Measurements from ENCODE around the gene ANKRD60. TPM values are rescaled to one million over a fixed set of nuclear protein-coding genes. Genes with fewer than 3 reads are reported as not detected.
A peak's percentile ranks its signal among the peaks of the same experiment; 100 is the strongest.

Gene ANKRD60
- total RNA-seq (not detected), polyA plus RNA-seq (not detected)
- long read RNA-seq, donor 1: 0 reads
- long read RNA-seq, donor 2: 0 reads
- long read RNA-seq, donor 3: 0 reads
- long read RNA-seq, donor 4: 0 reads
- long read RNA-seq, donor 5: 0 reads
- long read RNA-seq, donor 6: 0 reads
- long read RNA-seq, donor 7: 0 reads
- long read RNA-seq, donor 8: 0 reads
- long read RNA-seq, donor 9: 0 reads
- long read RNA-seq, donor 10: 0 reads

GRCh38 chr20:58228484-58229197, at the start of gene ANKRD60:
TSS of gene ANKRD60 (minus strand) at chr20:58228653. CDS start at chr20:58228653, 0 bp downstream.
- peaks cover 0 to 13% (median 10%) of the 10 kb centered on the region in 4 donors for H3K4me1 ChIP-seq
- H3K27me3 ChIP-seq: peaks cover 16 to 65% (median 45%) of the 10 kb centered on the region in 3 donors
- H3K4me3 ChIP-seq: peak within 1 kb of the TSS in 3 of 4 donors; percentile 3 to 33 (median 18)
- 3 to 13% (median 5%) methylated on average over 5 to 67 of the region's 74 CpGs for WGBS, 5 donors
- intact Hi-C loops (cut with DNase I; ENCODE audit: low total_unique reads): no loop called here
- peak in 1 of 2 donors; percentile 70 for DNase-seq
- no peak within 1 kb of the TSS for H3K27ac ChIP-seq
- H3K9me3 ChIP-seq: no peaks in the 10 kb centered on the region
- H3K36me3 ChIP-seq: peaks cover 0 to 16% (median 13%) of the 10 kb centered on the region in 4 donors
- TF ChIP-seq, protein P1, sequence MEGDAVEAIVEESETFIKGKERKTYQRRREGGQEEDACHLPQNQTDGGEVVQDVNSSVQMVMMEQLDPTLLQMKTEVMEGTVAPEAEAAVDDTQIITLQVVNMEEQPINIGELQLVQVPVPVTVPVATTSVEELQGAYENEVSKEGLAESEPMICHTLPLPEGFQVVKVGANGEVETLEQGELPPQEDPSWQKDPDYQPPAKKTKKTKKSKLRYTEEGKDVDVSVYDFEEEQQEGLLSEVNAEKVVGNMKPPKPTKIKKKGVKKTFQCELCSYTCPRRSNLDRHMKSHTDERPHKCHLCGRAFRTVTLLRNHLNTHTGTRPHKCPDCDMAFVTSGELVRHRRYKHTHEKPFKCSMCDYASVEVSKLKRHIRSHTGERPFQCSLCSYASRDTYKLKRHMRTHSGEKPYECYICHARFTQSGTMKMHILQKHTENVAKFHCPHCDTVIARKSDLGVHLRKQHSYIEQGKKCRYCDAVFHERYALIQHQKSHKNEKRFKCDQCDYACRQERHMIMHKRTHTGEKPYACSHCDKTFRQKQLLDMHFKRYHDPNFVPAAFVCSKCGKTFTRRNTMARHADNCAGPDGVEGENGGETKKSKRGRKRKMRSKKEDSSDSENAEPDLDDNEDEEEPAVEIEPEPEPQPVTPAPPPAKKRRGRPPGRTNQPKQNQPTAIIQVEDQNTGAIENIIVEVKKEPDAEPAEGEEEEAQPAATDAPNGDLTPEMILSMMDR (IDR thresholded peaks at IDR 0.05): no peak

- 67 to 83% (median 81%) methylated on average over 4 of the region's 4 CpGs for WGBS, 5 donors
Observed at GRCh38 chr20:58277578-58278472, 49.4 kb upstream of the ANKRD60 start.

GRCh38 chr20:58277107-58277506, 48.7 kb upstream of the ANKRD60 start:
- no peak for DNase-seq
- H3K4me3 ChIP-seq: no peak overlapping the region
- intact Hi-C loops (cut with DNase I; ENCODE audit: low total_unique reads): no loop called here
- no peaks in the 10 kb centered on the region for H3K9me3 ChIP-seq
- no peaks in the 10 kb centered on the region for H3K27me3 ChIP-seq
- peaks cover 0 to 11% (median 6%) of the 10 kb centered on the region in 4 donors for H3K36me3 ChIP-seq
- WGBS, 5 donors: 94 to 96% (median 94%) methylated on average over 2 of the region's 2 CpGs
- TF ChIP-seq POLR2AphosphoS5 (IDR thresholded peaks at IDR 0.05) (no peak), POLR2A (IDR thresholded peaks at IDR 0.05) (no peak), EP300 (IDR thresholded peaks at IDR 0.05) (no peak)
- TF ChIP-seq, protein P1 (IDR thresholded peaks at IDR 0.05): no peak
- no peak overlapping the region for H3K27ac ChIP-seq
- no peaks in the 10 kb centered on the region for H3K4me1 ChIP-seq

More at GRCh38 chr20:58277578-58278472, 49.4 kb upstream of the ANKRD60 start:
- Histone ChIP-seq H3K4me3 (no peak overlapping the region), H3K4me1 (no peaks in the 10 kb centered on the region), H3K36me3 (peaks cover 0 to 7% (median 2%) of the 10 kb centered on the region in 4 donors), H3K27me3 (no peaks in the 10 kb centered on the region), H3K9me3 (no peaks in the 10 kb centered on the region), H3K27ac (no peak overlapping the region)
- TF ChIP-seq EP300 (IDR thresholded peaks at IDR 0.05) (no peak), POLR2A (IDR thresholded peaks at IDR 0.05) (no peak), POLR2AphosphoS5 (IDR thresholded peaks at IDR 0.05) (no peak)
- TF ChIP-seq, protein P1 (IDR thresholded peaks at IDR 0.05): no peak
- intact Hi-C loops (cut with DNase I; ENCODE audit: low total_unique reads): no loop called here
- no peak for DNase-seq

DNA sequence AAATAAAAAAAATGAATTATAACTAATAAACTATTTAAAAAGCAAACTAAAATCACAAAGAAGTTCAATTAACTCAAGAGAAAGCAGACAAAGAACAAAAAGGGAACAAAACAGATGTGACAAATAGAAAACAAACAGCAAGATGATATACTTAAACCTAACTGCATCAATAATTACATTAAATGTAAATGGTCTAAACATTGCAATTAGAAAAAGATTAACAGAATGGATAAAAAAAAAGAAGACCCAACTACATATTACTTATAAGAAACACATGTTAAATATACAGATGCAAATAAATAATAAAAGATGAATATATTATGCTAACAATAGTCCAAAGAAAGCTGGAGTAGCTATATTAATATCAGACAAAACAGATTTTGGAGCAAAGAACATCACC, 45.9 kb upstream of the ANKRD60 start:
- Histone ChIP-seq H3K27me3 (no peaks in the 10 kb centered on the region), H3K9me3 (no peaks in the 10 kb centered on the region), H3K27ac (no peak overlapping the region), H3K4me1 (no peaks in the 10 kb centered on the region), H3K4me3 (no peak overlapping the region), H3K36me3 (peaks cover 0 to 34% (median 31%) of the 10 kb centered on the region in 4 donors)
- TF ChIP-seq EP300 (IDR thresholded peaks at IDR 0.05): no peak
- TF ChIP-seq, protein P1 (IDR thresholded peaks at IDR 0.05): no peak
- TF ChIP-seq POLR2A (IDR thresholded peaks at IDR 0.05): no peak
- no peak for TF ChIP-seq POLR2AphosphoS5 (IDR thresholded peaks at IDR 0.05)
- intact Hi-C loops (cut with DNase I; ENCODE audit: low total_unique reads): no loop called here
- no peak for DNase-seq
